HG03045 (cell line): ENCODE measurements around the gene CUEDC1.
"Not testable (repeated sequence)": the region's sequence is repeated elsewhere in the genome, so short reads cannot be mapped to it uniquely, and the experiment has no call there.

Source experiments
- ATAC-seq: cut with Tn5 transposase; IDR thresholded peaks from one replicate; pipeline ENCODE4 v1.9.1; 2021; ENCODE audit warnings: mild to moderate bottlenecking, moderate library complexity; ENCODE audit not compliant: unreplicated experiment

CUEDC1 gene

DNA sequence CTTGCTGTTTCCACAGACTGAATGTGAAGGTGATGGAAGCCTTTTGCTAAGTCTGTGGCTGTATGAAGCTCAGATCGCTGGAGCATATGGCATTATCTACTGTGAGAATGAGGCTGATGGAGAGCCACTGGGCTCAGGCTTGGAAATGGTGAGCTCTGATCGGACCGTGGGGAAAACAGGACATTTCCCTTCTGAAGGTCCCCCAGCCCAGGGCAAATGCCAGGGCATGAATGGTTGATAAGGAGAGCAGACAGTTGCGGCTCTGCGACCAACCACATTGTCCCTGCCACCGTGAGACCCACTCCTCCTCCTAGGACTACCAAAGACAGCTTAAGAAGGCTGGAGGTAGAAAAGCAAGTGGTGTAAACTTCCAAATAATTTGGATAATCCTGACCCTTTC lies 4.7 kb upstream of the CUEDC1 start:
- no peak for ATAC-seq

DNA sequence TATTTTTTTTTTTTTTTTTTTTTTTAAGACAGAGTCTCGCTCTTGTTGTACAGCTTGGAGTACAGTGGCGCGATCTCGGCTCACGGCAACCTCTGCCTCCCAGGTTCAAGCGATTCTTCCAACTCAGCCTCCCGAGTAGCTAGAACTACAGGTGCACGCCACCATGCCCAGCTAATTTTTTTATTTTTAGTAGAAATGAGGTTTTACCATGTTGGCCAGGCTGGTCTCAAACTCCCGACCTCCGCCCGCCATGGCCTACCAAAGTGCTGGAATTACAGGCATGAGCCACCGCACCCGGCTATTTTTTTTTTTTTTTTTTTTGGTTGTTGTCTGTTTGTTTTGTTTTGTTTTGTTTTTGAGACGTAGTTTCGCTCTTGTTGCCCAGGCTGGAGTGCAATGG lies 3.2 kb upstream of the CUEDC1 start:
- not testable (repeated sequence) for ATAC-seq

DNA sequence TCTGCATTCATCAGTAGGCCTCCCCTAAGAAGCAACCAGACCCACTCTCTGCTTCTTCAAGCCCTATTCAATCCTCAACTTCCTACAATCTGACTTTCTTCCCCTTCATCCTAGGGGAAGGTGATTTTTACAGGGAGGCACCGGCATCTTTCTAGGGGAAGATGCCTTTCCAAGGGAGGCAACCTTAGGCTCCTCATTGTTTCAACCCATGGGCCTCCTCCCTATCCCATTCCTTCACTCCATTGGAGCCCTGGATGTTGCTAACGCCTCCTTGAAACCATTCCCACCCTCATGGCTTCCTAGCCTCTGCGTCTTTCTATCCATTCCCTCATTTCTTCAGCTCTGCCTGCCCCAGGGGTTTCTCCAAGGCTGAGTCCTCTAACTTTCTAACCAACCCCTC lies 2.7 kb upstream of the CUEDC1 start:
- ATAC-seq: no peak

DNA sequence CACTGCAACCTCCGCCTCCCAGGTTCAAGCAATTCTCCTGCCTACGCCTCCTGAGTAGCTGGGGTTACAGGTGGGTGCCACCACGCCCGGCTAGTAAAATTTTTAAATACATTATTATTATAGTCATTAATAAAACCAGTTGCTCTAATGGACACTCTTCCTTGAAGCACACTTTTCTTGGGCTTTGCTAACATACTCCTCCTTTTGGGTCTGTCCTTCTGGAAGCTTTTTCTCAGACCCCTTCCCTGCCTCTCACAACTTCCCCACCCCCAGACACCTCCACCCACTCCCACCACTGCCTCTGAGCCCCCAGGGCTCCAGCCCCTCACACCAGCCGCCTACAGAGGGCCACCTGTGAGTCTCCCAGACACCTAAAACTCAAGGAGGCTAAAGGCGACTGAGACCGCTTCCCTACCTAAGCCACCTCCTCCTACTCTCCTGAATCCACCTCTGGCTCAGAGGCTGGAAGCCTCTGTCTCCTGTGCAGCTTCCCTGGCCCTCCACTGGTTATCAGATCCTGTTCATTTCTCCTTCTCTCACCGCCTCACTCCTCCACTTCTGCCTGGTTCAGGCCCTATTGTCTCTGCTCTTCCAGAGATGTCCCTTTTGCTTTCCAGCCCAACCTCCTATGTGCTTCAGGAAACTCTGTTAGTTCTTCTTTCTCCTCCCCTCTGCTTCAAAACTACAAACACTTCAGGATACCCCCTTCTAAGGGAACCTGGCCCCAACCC lies 2.1 kb upstream of the CUEDC1 start:
- no peak for ATAC-seq

DNA sequence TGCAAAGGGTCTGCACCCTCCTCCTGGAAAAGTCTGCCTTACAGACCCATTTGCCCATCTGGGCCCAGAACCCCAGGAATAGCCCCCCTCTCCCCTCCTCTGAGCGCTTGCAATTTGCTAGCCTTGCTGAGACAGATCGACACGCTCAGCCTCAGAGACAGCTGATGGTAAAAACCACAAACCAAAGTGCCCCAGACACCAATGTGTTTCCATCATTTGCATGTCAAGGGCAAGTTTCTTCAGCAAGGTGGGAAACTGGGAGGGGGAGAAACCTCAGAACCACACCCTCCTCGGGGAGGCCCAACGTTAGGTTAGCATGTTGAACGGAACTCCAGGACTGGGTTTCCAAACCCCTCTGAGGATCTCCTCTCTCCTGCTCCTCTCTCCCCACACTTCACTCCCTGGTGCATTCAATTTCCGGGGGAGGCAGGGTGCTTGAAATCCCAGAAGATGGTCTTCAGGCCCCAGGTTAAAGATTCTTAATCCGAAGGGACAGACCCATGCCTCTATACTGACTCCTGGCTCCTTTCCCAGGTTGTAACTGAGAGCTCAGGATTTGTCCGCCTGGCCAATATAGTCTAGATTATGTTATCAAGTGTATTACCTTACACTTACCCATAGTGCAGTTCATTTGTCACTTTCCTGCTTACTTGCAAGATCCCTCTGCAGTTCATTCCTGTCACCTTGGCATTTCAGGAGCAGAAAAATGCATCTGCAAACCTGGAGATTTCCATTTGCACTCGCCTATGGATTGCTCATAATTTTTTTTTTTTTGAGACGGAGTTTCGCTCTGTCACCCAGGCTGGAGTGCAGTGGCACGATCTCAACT lies 1.3 kb upstream of the CUEDC1 start:
- ATAC-seq: peak; percentile 69

DNA sequence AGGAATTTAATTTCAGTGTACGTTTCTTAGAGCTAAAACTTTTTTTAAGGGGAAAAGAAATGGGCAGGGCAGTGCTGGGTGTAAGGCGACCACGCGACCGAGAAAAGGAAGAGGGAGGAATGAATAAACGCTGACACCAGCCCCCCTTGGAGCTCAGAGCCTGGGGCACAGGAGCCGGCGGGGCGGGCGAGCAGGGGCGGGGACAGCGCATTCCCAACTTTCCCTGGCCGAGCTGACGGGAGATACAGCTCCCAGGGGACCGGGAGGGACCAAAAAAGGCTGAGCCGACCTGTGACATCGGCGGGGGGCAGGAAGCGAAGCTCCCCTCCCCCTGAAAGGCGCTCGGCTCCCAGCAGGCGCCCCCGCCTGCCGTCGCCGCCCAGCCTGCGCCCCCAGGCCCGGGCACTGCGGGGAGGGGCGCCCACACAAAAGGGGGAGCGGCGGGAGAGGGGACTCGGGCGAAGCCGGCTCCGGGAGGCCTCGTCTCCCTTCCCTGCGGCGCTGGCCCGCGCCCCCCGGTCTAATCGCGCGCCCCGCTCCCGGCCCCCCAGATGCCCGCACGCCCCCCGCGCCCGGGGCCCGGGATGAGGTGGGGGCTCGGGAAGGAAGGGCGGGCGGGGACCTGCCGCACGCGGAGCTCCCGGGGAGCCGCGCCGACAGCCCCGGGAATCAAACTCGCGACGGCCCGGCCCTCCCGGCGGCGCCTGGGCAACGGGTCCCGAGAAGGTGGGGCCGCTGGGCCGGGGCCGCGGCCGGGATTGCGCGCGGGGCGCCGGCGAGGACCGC lies 622 bp downstream of the CUEDC1 start:
- ATAC-seq: peak; percentile 13

DNA sequence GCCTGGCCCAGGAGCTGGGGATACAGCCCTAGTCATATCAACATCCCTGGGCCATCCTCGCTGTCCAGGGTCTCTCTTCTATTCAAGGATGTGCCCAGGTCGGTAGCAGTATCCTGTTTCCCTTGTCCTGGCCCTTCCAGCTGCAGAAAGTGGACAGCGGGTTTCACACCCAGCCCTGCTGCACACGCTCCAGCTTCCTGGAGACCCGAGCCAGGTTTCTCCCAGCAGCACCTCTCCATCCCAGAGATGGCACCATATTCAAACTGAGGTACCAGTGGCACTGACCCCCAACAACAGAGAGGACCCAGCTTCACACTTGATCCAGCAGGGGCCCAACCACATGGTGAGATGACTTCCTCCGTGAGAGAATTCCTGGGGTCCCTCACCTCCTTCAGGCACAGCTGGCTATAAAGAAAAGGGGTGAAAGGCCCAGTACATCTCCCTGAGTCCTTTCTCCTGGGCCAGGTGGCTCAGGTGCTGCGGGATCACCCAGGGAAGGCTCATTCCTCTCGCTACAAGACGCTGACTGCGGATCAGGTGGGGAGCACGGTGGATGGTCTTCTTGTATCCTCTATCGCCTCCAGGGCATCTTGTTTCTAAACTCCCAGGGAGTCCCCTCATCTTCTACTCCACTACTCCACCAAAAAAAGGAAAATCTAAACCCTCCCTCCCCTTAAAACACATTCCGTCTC lies 1.4 kb downstream of the CUEDC1 start:
- ATAC-seq: no peak

DNA sequence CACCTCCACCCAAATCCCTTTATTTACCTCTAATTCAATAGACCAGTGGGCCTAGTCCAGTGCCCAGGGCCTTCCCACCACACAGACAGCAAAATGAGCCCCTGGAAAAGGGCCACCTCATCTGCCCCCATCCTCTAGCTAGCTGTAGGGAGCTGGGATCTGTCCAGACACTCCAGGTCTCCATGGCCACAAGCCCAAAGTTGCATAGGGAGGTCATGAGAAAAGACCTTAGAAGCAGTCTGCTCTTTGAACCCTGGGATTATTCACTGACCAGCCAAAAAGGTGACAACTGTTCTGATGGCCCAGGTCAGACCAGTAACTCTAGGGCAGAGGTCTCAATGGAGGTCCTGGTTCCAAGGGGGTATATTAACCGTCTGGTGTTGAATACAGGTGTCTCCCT lies 2.0 kb downstream of the CUEDC1 start:
- ATAC-seq: no peak

DNA sequence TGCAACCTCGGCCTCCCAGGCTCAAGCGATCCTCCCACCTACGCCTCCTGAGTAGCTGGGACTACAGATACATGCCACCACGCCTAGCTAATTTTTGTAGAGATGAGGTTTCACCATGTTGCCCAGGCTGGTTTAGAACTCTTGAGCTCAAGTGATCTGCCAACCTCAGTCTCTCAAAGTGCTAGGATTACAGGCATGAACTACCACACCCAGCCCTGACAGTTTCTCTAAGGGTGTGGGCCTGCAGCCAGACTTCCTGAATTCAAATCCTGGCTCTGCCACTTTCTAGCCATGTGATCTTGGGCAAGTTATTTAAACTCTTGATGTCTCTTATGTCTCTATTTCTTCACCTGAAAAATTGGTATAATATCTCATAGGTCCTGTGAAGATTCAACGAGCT lies 5.6 kb downstream of the CUEDC1 start:
- no peak for ATAC-seq

DNA sequence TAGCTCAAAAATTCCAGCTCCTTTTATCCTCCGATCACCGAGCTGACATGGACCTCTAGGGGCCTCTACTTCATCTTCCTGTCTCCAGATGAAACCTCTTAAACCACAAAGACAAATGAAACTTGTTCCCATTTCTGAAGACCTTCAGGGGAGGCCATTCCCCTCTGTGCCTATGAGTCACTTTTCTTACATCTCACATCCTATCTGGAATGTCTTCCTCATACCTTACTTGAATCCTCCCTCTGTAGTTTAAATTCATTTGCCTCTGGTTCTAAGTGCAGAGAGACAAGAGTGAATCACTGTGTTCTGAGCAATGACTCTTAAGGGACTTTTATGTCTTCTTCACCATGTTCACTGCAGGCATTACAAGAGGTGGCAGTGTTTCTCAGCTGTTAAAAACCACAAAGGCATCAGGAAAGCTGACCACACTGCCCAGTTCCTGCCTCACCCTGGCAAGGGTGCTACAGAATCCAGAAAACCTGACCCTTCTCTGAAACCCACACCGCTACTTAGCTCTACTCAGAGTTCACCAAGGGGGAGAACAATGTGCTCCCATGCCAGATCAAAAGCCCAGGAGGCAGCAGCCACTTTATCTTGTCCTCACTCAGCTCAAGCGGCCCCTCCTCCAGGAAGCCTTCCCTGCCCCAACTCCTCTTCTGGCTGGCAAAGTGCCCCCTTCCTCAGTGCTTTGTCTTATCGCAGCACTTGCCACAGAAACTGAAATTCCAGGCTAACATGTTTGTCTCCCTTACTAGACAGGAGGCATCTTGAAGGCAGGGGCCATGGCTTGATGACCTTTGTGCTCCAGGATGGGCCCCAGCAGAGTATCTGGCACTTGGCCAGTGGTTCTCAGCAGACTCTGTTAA lies 6.4 kb downstream of the CUEDC1 start:
- ATAC-seq: no peak

DNA sequence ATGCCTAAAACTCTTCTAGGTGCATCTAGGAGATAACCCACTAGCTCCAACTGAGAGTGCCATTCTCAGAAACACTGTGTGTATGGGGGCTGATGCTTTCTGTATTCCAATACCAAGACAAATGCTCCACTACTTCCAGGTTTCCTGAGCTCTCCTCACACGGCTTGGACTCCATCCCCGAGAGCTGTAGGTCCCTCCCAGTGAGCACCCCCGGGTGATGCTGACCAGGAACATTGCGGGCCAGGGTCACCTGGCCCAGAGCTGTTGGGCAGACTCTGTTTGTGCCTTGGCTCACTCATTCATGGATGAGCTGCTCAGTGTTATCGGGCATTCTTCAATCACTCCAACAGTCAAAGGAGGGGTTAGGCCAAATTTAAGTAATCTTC lies 7.0 kb downstream of the CUEDC1 start:
- no peak for ATAC-seq

DNA sequence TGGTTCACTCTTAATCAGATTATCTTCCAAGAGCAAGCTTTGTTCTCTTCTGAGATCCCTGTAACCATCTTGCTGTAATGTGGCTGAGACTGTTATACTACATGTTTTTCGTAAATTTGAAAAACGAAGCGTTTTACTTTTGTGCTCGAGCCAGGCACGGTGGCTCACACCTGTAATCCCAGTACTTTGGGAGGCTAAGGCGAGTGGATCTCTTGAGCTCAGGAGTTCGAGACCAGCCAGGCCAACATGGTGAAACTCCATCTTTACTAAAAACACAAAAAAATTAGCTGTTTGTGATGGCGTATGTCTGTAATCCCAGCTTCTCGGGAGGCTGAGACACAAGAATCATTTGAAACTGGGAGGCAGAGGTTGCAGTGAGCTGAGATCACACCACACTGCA lies 7.8 kb downstream of the CUEDC1 start:
- ATAC-seq: no peak

DNA sequence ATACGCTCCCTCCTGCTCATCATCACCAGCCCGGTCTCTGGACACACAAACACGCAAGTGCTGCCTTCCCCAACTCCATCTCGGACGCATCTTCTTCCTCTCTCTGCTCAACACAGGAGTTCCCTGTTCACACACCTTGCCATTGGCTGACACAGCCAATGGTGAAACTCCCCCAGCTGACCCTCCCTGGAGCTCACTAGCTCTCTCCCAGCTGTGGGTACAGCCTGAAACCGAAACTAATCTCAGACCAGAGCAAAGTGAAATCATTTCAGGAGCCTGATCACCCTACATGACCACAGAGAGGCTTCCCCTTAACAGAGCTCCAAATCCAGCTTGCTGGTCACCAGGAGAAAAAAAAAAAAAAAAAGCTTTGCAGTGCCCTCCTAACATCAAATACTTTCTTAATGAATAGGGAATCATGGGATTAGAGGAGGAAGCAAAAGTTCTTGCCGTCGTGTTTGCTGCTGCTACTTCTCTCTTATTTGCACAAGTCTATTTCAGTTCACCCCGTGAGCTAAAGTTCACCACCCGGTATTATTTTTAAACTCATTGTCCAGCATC lies 8.3 kb downstream of the CUEDC1 start:
- peak; percentile 81 for ATAC-seq

DNA sequence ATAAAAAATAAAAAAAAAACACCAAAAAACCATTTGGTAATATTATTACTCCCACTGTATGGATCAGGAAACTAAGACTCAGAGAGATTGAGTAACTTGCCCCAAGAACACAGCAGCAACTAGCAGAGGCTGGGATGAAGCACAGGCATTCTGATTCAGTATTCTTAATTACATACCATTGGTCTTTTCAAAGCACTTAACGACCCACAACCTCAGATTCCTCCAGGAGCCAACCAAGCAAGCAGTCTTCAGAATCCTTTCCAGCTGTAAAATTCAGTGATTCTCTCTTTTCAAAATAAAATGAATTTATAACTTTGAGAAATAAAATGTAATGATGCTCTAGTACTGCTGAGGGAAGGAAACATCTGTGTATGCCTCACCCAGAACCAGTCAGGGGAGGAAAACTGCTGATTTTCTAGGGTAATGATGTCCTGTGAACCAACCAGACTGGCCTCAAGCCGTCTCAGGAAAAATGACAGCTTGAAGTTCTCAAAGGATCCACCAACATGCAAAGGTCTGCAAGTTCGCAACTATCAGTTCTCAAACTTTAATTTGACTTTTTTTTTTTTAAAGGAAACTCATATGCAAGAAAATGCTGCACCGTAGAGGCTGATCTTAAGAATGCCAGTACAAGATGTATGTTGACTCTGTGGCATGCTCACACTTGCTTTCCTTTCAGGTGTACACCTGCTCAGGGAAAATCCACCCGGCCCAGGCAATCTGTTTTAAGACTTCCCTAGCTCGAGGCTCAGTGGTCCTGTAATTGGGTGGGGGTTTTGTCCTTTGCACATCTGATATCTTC lies 9.0 kb downstream of the CUEDC1 start:
- peak; percentile 7 for ATAC-seq

DNA sequence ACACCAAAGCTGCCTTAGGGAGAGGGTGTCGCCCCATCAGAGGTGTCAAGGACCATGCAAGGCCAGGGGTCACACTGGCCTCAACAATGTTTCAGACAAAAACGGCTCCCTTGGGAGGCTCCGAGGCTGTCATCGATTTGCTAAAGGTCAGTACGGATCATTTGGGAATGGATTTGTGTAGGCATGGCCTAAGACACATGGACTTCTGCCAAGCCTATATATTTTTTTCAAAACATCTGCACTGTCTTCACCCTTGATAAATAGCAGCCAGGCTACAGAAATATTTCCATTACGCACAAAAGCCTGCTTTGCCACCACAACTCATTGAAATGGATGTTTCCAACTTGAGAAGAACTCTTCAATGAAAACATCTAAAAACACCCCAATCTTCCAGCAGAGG lies 10.3 kb downstream of the CUEDC1 start:
- ATAC-seq: no peak

DNA sequence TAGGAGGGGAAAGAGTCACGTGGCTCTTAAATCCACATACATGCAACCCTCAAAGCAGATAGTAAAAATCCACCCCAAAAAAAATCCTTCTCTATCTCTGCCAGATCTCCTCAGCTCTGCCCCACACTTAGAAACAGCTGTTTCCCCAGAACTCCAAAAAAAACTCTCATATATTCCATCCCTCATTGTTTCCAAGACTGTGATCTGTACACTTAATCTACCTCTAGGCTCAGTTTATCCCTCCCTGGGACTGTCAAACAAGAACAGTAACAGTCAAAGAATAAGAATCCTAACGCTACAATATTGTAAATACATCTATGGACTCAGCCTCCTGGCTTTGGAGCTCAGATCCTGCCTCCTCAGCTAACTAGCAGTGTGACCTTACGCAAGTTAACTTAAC lies 11.6 kb downstream of the CUEDC1 start:
- no peak for ATAC-seq

DNA sequence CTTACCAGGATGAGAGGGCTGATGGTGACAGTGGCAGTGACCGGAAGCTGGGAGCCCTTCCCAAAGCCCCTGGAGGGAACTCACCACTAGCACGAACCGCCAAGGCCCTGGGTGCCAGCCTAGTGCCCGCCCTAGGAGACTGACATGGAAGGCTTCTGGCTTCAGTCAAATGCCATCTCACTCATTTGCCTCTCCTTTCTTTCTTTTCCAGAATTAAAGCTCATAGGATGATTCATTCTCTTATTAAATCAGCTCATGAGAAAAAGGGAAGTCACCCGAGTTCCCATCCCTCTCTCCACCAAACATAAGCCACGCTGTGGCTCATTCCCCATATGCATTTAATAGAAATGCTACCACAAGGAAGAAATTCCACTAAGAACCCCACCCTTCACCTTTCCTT lies 12.1 kb downstream of the CUEDC1 start:
- ATAC-seq: no peak

DNA sequence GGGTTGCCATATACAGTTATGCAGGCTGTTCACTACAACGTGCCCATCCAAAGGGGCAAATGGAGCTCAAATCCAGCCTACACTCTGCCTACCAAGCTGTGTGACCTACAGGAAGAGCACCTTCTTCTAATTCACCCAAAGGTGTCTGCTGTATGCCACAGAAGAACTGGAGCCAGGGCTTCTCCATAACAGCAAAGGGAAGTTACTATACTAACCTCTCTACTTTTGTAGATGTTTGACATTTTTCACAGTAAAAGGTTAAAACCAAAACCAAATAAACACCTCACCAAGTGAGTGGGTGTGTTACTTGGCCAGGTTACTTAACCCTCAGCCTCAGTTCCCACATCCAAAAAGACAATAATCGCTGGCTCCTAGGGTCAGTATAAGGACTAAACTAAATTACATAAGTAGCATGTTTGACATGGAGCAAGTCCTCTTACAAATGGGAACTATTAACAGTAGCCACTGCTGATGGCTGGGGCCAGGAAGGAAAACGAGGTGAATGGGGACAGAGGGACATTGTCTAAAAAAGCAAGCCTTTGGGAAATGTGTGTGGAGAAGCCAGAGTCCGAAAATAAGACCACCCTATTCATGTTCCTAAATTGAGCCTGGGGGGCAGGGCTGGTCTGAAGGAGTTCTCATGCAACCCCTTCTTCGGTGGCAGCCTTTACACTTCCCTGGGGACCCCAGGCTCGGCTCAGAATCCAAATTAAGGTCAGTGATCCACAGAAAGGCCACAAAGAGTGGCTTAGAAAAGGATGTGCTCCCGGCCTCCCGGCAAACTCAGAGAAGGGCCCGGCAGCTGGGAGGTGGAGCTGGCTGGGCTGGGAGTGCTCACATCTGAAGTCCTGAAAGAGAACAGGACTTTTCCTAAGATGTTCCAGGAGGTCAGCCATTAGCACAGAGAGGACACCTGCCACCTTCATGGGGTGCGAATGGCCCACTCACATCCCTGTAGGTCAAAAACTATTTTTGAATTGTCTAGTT lies 13.5 kb downstream of the CUEDC1 start:
- no peak for ATAC-seq
